Kidney epithelial cell (primary cell): ENCODE data around the gene RIPK3. TPM values are rescaled to one million over a fixed set of nuclear protein-coding genes. Genes with fewer than 3 reads are reported as not detected.
"Not testable (repeated sequence)": the region's sequence is repeated elsewhere in the genome, so short reads cannot be mapped to it uniquely, and the experiment has no call there.

ENCODE experiments used
- DNase-seq: peaks from one replicate; pipeline ENCODE4 v3.0.0-alpha.2; 2010; ENCODE audit warnings: low read depth
- H3K27me3 ChIP-seq: 2 replicates; pipeline ENCODE4 v1.6.0; 2011; ENCODE audit warnings: low read length; ENCODE audit not compliant: control insufficient read depth, insufficient read depth
- H3K36me3 ChIP-seq: 2 replicates; pipeline ENCODE4 v1.5.1; 2011; ENCODE audit warnings: low read length; ENCODE audit not compliant: control insufficient read depth, insufficient read depth
- H3K4me3 ChIP-seq: 2 replicates; pipeline ENCODE4 v1.5.1; 2011; ENCODE audit warnings: low read depth, mild to moderate bottlenecking, control low read depth, low read length
- total RNA-seq: library from RNA; depleted of rRNA; stranded (reverse); fragments of >200 nt; gene quantifications from 2 replicates; pipeline ENCODE4 v1.2.3, GENCODE V29; 2015
- TF ChIP-seq, protein P1 (sequence below): IDR thresholded peaks from 2 replicates; pipeline ENCODE4 v1.5.1; 2011; ENCODE audit warnings: mild to moderate bottlenecking, moderate library complexity, low read length, control low read depth, inconsistent platforms; ENCODE audit not compliant: insufficient read depth, poor library complexity, severe bottlenecking

RIPK3 gene
- 2.3 and 2.9 TPM in 2 replicates for total RNA-seq

DNA sequence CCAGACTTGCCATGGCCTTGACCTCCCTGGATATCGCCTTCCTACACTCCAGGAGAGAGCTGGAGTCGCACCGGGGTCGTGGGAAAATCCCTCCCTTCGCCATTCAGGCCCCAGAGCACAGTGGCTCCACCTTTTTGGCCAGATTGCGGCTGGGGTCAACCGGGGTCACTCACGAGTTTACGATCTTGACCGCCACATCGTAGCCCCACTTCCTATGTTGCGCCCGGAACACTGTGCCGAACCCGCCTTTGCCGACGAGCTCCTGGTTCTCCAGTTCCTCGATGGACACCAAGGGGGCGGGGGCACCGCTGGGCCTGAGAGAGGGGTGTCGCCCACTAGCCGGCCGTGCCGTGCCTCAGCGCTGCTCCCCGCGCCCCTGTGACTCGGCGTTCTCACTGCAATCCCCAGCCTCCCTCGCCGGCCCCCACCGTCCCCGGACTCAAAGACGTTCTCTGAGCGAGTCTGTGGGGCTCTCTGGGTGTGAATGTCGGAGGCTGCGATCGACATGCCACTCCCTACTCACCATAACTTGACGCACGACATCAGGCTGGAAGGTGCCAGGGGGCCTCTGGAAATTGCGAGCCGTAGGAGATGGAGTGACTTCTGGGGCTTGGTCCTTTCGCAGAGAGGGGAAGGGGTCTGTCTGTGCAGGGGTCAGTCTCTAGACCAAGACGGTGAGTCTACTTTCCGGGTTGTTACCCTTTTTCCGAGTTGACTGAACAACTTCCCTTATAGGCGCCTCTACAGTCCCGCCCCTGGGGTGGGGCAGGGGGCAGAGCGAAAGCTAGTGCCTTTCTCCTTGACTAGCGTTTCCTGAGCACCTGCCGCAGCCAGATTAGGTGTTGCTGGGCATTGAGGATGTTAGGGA, at the start of gene RIPK3:
Gene RIPK3 (minus strand): TSS at position 708 of the 868 bp plus-strand sequence. CDS start 165 bp downstream, at position 543.
- TF ChIP-seq, protein P1, sequence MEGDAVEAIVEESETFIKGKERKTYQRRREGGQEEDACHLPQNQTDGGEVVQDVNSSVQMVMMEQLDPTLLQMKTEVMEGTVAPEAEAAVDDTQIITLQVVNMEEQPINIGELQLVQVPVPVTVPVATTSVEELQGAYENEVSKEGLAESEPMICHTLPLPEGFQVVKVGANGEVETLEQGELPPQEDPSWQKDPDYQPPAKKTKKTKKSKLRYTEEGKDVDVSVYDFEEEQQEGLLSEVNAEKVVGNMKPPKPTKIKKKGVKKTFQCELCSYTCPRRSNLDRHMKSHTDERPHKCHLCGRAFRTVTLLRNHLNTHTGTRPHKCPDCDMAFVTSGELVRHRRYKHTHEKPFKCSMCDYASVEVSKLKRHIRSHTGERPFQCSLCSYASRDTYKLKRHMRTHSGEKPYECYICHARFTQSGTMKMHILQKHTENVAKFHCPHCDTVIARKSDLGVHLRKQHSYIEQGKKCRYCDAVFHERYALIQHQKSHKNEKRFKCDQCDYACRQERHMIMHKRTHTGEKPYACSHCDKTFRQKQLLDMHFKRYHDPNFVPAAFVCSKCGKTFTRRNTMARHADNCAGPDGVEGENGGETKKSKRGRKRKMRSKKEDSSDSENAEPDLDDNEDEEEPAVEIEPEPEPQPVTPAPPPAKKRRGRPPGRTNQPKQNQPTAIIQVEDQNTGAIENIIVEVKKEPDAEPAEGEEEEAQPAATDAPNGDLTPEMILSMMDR = no peak
- H3K4me3 ChIP-seq = peak within 1 kb of the TSS; percentile 3
- peaks cover 34% of the 10 kb centered on the region for H3K27me3 ChIP-seq
- DNase-seq = no peak
- H3K36me3 ChIP-seq = no peaks in the 10 kb centered on the region

DNA sequence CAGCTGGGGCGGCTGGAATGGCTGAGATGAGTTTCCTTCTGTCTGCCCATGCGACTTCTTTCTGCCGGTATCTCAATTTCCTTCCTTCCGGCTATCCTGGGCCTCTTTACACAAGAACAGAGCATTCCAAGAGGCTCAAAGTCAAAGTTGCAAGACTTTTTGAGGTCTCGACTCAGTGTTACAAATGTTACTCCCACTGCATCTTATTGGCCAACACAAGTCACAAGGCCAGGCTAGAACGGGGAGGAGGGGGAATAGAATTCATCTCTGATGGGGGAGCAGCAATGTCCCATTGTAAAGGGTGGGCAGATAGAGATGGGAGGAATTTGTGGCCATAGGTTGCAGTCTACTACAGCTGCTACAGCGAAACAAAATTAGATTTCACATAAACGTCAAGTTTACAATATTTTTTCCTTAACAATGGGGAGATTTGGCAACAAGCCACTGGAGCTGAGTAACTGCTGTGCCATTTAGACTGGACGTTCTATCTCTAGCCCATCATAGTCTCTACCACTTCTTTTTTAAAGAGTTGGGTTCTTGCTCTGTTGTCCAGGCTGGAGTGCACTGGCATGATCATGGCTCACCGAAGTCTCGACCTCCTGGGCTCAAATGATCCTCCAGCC, 49.5 kb upstream of the RIPK3 start:
- TF ChIP-seq, protein P1 = no peak
- no peak for DNase-seq
- Histone ChIP-seq H3K27me3 (no peaks in the 10 kb centered on the region), H3K36me3 (no peaks in the 10 kb centered on the region), H3K4me3 (no peak overlapping the region)

DNA sequence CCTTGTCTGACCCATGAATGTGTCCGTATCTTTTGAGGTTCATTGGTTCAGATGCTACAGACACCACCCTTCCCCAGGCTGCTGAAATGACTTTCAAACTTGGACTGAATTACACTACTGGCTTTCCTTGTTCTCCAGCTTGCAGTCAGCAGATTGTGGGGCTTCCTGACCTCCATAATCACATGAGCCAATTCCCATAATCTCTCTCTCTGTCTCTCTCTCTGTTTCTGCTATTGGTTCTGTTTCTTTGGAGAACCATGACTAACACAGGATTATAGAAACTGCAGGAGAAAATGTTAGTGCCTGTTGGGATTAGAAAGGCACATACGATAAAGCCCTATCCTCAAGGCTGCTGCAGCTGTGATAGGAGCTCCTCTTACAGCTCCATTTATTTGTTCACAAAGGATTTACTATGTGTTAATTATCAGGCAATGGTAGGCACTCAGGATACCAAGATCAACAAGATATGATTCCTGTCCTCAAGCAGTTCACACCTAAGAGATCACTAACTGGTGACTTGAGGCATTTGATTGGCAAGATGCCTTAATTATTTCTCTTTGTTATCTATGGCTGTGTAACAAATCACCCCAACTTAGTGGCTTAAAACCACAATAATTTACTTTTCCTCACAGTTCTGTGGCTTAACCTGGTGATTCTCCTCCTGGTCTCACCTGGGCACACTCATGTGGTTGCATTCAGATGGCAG, 48.8 kb upstream of the RIPK3 start:
- H3K4me3 ChIP-seq = no peak overlapping the region
- peaks cover 2% of the 10 kb centered on the region for H3K27me3 ChIP-seq
- no peaks in the 10 kb centered on the region for H3K36me3 ChIP-seq
- TF ChIP-seq, protein P1 = no peak
- no peak for DNase-seq

DNA sequence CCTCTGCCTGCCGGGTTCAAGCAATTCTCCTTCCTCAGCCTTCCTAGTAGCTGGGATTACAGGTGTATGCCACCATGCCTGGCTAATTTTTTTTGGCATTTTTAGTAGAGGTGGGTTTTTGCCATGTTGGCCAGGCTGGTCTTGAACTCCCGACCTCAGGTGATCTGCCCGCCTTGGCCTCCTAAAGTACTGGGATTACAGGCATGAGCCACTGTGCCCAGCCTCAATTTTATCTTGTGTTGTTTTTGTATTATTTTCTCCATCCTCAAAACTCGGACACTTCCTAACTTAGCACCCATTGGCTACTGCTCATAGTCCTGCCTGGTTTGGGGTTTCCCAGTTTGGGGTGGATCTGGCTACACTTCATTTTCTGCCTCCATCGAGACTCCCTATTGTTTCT, 47.8 kb upstream of the RIPK3 start:
- H3K36me3 ChIP-seq, DNase-seq, H3K27me3 ChIP-seq: not testable (repeated sequence)

DNA sequence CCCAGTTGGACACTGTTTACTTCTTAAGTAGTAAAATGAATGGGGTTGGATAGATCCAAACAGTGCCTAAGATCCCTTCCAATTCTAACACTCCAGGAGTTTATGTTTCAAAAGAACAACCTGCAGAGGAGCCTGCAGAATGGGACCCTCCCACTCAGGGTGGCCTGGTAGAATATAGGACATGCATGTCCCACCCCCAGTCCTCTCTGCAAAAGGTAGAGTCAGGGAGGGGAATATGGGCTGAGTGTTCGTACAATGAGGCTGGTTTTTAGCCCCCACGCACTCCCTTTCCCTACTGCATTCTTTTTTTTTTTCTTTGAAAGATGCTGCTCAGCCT, 47.2 kb upstream of the RIPK3 start:
- Histone ChIP-seq H3K4me3 (no peak overlapping the region), H3K27me3 (peaks cover 2% of the 10 kb centered on the region), H3K36me3 (no peaks in the 10 kb centered on the region)
- DNase-seq = no peak
- TF ChIP-seq, protein P1 = no peak

More for the DNA sequence above, 47.8 kb upstream of the RIPK3 start:
- not testable (repeated sequence) for H3K4me3 ChIP-seq

DNA sequence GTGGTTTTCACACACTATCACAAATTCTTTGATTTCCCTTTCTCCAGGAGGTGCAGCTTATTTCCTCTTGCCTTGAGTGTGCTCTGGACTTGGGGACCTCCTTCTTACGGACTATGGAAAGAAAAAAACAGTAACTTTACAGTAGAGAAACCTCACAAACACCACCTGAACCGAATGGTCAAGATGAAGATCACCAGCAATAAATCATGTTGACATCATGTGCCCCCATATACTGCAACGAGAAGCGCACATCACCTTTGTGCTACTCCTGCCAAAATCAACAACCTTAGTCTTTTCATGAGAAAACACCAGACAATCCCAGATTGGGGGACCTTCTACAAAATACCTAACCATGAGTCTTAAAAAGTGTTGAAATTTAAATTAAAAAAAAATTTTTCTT, 45.7 kb upstream of the RIPK3 start:
- TF ChIP-seq, protein P1 = no peak
- H3K4me3 ChIP-seq = no peak overlapping the region
- peaks cover 2% of the 10 kb centered on the region for H3K27me3 ChIP-seq
- no peaks in the 10 kb centered on the region for H3K36me3 ChIP-seq
- DNase-seq = no peak
